Left cardiac atrium (tissue), 4 donors: ENCODE measurements around the gene SMARCE1. TPM values are rescaled to one million over a fixed set of nuclear protein-coding genes. Genes with fewer than 3 reads are reported as not detected.

Experiments
- ATAC-seq, 2 donors: fragments of 200-7000 bp; cut with Tn5 transposase; one replicate each; pipeline ENCODE4 v1.9.1; 2020; ENCODE audit warnings: mild to moderate bottlenecking in 2 of 2, moderate library complexity in 2 of 2
- DNase-seq: peaks from one replicate; pipeline ENCODE4 v3.0.0-alpha.2; 2020
- intact Hi-C, 2 donors: fragments of 100-400 bp; cut with DNase I; formaldehyde crosslinking; loops; one replicate each; pipeline versions ENCODE4 v1.14.1 to v1.15.1; 2022 to 2023
- total RNA-seq, 2 donors: library from RNA; stranded (reverse); fragmentation: NEBNext Ultra II Directional; extraction: Animal tissue kit (Norgen Biotek cat#: 25700); gene quantifications; one replicate each; pipeline ENCODE4 v1.2.1, GENCODE V29; 2021
- donor health status: DM: no; HTN: yes; CAD: no.
- donor health status: DM: no; HTN: yes; CAD: no; lungs with severe emphysema.
- donor health status: DM: yes; HTN: yes; CAD: no.
- donor health status: Dilated cardiomyopathy.

Gene SMARCE1
- total RNA-seq, 2 donors from 2014 or later: 62.2 to 68.9 TPM

DNA sequence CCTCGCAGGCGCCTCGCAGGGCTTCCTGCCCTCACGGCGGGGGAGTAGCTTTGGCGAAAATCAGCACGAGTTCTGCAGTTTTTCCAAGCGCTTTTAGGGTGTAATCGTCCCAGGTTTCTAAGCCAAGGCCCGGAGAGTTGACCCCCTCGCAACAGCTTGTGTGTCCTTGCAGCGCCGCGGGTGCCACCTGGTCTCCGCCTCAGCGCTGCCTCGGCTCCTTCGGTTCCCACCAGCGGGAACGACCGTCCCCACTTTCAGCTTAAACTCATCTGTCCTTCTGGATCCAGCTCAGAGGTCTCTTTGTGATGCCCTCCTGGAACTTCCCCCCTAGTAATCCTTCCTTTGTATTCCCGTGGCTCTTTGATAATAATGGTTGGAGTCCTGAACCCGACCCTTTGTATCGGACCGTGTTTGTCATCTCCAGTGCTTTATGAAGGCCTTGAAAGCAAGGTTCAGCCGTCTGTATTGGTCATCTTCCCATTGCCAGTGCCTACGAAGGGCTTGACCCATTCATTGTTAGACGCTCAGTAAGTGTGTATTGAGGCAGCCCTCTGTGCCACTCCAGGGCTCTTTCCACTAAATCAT is 858 bp upstream of the SMARCE1 start:
- ATAC-seq (peak; percentile 32 to 63), DNase-seq (no peak)
- intact Hi-C loops: no loop called here

DNA sequence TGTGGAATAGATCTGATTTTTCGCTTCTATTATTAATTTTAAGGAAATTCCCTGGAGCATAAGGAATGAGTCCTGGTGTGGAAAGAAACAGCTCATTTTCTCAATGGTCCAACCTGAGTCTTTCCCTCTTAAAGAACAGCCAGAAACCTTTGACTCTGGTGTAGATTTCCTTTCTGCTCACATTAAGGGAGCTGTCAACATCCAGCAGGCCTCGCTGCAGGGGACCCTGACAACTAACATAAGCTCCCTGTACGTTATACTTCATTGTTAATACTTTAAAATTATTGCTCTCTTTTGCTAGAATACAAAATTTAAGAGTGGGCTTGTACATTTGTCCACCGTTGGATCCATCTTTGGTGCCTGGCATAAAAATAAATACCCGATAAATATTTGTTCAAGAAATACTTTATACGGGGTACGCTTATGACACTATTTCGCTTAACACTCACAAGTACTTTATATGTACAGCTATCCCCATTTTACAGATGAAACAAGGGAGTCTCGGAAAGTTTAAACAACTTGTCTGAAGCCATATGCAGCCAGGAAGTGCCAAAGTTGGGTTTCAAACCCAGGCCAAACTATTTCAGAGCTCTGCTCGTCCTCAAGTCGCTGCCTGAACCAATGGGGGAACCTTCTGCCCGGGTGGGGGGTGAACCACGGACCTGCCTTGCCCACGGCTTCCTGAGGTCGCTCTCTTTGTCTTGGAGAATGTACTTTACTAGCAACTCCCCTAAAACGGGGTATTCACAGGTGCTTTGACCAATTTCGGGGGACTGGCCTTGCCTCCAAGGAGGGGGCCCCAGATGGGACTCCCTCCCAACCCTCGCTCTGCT is 611 bp downstream of the SMARCE1 start:
- no peak for DNase-seq
- intact Hi-C loops: no loop called here
- ATAC-seq: peak; percentile 67 to 75

DNA sequence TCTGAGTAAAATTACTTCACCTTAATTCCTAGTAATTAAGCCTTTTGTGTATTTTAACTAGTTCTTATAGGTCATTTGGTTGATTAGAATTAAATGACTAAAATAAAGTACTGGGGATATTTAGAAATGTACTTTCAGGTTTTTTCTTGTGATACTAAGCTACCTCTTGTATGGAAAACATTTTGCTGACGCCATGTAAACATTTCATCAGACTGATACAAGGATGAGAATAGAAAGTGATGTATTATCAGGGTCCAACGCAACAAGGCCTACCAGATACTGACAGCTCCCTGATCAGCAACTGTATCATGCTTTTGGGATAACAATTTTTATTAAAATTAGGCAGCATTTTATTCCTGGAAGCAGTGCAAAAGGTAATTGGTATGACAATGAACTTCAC is 1.7 kb downstream of the SMARCE1 start:
- intact Hi-C loops: no loop called here
- DNase-seq (no peak), ATAC-seq (no peak)

DNA sequence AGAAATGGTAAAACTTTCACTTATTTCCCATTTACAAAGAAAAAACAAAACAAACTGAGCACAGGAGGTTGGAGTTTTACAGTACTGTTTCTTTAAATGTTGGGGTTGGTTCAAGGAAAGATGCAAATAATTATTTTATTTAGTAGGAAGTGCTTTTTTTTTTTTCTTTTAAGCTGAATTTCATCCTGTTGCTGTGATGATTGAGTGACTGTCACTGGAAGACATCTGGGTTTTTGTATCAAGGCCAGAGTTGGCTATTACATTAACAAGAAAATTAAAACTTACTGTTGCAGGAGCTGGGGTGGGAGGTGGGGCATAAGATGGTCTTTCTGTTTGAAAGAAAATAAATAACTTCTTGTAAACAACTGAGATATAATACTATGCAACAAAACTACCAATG is 2.3 kb downstream of the SMARCE1 start:
- DNase-seq (no peak), ATAC-seq (no peak)
- intact Hi-C loops: no loop called here

DNA sequence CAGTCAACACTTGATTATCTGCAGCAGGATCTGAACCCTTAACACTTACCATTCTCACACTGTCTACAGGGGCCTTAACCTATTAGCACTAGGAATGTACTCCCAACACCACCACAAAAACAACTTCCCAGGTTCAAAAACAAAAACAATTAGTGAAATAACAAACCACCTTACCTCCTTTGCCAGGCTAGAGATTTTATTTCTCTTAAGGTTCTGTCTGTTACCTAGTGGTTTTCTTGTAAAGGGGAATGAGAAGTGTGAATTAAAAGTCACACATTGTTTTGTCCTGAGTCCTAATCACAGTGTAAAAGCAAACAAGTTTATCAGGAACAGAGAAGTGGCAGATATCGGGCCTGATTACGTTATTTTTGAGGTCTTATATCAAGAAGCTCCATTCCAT is 9.7 kb downstream of the SMARCE1 start:
- ATAC-seq (no peak), DNase-seq (no peak)
- intact Hi-C loops: no loop called here

DNA sequence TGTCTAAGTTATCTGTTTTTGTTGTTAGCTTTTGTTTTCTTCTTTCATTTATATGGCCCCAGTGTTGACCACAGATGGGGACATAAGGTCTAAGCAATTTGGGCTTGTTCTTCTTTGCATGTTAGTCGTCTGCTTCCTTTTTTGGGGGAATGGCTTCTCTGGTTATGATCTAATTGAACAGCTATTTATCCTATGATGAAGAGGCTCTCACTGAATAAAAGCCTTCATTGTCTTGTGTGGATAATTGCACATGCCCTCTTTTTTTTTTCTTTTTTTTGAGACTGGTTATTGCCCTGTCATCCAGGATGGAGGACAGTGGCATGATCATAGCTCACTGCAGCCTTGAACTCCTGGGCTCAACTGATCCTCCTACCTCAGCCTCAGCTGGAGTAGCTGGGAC is 13.7 kb downstream of the SMARCE1 start:
- ATAC-seq: no peak
- intact Hi-C loops: no loop called here
- DNase-seq: no peak

DNA sequence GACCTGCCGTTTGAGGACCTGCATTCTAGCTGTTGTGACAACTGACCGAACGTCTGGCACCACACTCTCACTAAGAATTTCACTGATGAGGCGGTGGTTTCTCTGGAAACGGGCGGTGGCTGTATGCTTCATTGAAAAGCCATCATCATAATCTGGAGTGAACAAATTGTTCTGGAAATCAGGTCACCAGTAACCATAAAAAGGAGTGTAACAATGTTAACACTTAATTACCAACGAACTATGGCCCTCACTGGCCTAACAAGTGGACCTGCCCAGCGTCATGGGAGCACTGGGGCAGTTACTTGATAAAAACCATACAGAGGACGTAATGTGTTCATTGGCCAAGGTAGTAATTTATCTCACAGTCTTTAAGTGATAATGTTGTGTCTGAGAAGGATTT is 15.4 kb downstream of the SMARCE1 start:
- ATAC-seq (no peak), DNase-seq (no peak)
- intact Hi-C loops: no loop called here

DNA sequence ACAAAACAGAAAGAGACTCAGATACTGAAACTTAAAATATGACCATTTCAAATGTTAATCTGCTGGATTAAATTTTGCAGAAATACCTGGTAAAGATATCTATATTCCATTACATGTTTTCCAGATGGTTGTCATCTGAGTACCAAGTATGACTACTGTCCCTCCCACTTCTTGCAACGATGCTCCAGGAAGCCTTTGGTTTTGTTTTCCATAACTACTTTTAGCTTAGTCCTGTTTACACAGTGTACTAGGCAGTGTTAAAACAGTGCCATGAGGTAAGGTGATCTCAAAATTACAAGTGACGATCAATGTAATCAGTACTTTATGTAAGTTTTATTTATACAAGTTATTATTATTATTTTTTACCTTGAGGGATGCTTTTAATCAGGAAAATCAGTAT is 17.8 kb downstream of the SMARCE1 start:
- intact Hi-C loops: loop anchor here in 1 of 2 donors (10.0 kb wide), 1 partner anchor 165 kb away; the partner anchor contains the start of gene KRT28
- DNase-seq: no peak
- ATAC-seq: no peak

DNA sequence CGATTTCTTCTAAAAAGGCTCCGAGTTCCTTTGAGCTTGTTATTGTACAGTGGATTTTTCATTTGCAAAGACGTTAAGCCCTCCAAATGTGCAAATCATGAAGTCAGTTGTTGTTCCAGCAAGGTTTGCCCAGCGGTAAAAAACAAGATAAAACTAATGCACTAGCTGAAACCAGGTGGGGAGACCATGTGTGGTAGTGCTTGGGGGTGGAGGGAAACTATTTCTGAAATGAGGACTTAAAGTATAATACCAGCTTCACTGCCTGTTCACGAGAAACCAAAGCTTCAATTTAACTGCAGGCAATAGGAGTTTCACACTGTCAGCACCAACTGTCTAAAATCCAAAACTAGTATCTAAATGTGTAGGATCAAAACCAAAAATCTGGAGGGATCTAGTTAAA is 22.3 kb downstream of the SMARCE1 start:
- ATAC-seq (no peak), DNase-seq (no peak)
- intact Hi-C loops: loop anchor here in 1 of 2 donors (10.0 kb wide), 1 partner anchor 169 kb away; the partner anchor contains the start of gene KRT28

DNA sequence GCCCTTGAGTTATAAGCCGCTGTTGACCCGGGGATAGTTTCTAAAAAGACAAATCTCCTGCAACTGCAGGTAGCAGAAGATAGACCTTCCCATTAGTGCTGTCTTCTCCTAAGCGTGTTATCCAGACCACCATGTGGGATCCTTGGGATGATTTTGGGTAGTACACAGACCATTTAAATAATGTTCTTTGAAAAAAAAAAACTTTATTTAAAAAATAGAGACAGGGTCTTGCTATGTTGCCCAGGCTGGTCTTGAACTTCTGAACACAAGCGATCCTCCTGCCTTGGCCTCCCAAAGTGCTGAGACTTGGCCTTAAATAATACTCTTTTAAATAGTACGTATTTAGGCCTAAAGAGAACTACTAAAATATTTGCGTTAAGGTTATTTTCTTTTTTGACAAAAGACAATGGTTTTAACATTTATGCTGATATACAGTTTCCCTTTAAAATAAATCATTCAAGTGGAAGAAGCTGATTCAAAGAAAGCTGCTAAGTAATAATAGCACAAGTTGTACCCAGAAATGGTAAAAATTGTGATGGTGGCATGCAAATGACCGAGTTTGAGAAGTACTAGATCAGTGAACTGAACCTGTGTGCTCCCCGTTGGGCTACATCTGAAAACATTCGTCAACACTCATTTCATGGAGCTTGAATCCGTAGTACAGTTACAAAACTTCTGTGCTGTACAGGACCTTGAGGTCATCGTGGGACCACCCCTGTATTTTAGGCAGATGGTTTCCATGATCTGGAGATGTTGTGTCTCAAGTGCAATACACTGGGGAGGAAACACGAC is 24.0 kb downstream of the SMARCE1 start:
- intact Hi-C loops: loop anchor here (5.0 to 10.0 kb wide), 2 partner anchors 169 to 171 kb away; partner anchors contain the start of gene KRT28 (in 1 of the 2)
- no peak for DNase-seq
- ATAC-seq: no peak

DNA sequence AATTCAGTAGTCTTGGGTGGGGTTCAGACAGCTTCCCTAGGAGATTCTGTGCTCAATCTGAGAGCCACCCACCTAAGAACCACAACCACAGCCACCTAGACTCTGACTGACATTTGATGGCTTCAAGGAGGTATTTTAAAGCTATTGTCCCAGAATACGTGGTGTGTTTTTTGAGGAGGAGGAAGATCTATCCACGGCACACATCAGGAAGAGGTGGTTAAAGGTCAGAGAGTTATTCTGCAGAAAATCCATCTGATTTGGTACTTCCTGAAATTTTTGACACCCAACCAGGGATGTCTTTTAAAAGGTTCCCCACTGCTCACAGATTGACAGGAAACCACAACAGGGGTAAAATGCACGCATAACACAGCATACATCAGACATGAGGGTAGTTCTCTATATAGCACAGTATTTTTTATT is 25.1 kb downstream of the SMARCE1 start:
- DNase-seq (no peak), ATAC-seq (no peak)
- intact Hi-C loops: loop anchor here (5.0 to 10.0 kb wide), 2 partner anchors 170 to 172 kb away; partner anchors contain the start of gene KRT28 (in 1 of the 2)

DNA sequence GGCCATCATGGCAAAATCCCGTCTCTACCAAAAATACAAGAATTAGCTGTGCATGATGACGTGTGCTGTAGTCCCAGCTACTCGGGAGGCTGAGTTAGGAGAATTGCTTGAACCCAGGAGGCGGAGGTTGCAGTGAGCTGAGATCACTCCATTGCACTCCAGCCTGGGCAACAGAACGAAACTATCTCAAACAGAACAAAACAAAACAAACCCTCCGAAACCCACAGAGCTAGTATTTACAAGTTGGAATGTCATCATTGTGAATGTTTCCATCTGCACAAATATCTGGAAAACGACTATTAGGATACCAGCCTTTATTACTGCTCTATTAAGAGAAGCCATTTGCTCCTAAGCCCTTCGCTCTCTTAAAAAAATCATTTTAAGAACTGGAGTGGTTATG is 26.0 kb downstream of the SMARCE1 start:
- DNase-seq (no peak), ATAC-seq (no peak)
- intact Hi-C loops: loop anchor here (5.0 to 10.0 kb wide), 2 partner anchors 171 to 173 kb away; partner anchors contain the start of gene KRT28 (in 1 of the 2)

DNA sequence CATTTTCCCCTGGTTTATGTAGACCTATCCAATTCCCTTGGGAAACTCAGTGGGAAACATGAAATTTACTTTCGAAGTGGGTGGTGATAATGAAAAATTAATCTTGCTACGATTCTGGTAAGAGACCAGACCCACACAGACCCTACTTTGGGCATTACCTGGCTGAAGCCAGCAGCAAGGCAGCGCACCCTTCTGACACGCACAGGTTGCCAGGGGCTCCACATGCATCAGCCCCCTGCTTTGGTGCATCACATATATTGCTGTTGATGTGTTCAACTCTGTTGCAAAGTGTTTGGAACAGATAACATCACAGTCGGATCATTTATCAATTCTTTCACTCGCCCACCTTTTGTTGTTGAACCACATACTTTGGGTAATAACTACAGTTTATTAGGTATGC is 26.6 kb downstream of the SMARCE1 start:
- intact Hi-C loops: loop anchor here (5.0 to 10.0 kb wide), 2 partner anchors 171 to 174 kb away; partner anchors contain the start of gene KRT28 (in 1 of the 2)
- ATAC-seq (no peak), DNase-seq (no peak)

DNA sequence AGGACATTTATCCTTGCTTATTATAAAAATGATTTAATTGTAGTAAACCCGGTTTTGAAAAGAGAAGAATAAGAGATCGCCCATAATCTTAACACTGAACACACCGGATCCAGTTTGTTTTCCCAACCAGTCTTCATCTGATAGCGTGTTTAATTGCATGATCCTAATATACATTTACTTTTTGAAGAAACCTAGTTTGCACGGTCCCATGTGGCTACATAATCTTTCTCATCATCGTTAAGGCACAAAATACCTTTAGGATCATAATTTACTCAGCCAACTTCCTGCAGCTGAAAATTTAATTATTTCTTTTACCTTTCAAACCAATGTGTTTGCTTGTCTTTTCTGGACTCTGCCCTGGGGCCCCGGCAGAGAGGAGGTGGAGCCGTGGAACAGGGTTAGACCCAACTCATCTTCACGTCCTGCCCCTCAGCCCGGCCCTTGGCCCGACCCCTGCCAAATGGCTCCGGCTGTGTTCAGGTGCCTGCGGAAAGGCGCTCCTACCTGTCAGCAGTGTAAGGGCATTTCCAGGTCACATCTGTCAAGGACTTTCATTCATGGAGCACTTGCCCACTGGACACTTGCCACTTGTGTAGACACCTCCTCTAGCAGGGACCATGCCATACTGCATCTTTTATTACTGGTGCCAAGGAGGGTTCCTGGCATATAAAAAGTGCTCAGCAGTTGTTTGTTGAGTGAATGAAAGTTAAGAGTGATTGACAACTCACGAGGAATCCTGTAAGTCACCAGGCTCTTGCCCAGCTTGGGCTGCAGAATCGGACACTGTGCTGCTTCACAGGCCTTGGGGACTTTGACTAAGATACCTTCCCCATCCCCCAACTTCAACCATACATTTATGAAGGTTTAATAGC is 28.6 kb downstream of the SMARCE1 start:
- intact Hi-C loops: no loop called here
- ATAC-seq: no peak
- no peak for DNase-seq

DNA sequence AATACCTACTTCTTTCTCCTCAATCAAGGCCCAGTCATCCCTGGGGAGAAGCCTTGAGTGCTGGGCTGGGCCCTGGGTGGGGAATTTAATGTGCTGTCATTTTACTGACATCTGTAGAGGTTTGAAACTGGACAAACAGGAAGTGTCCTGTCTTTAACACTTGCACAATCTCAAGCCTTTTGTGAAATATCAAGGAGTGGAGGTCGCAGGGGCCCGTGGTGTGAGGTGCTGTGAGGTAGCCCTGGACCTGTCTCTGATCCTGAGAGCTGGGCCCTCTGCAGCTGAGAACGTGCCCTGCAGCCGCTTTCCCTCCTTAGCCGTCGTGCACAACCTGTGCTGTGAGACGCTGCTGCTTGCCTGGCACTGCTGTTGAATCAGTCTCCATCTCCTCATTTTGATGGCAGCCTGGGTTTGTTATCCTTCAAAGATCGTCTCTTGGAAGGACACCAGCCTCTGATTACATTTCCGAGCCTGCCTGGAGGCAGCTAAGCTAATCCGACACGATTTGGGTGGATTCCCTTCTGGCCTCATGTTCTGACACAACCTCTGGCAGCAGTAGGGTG is 29.9 kb downstream of the SMARCE1 start:
- ATAC-seq (no peak), DNase-seq (no peak)
- intact Hi-C loops: no loop called here

DNA sequence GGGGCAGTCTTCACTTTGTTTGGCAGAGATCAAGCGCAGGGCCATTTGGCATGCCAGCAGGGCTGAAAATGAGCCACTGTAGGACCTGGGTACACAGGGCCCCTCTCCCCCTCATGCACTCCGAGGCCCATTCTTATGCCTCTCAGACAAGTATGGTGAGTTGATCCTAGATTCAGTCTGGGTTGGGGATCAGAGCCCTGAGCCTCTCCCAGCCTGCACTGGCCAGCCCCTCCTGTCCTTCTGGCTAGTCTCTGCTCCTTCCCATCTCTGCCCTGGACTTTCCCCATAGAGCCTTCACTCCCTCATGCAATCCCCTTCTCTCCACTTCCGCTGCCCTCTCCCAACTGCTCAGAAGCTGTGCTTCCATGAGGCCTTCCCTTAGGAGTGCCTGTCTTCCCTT is 31.0 kb downstream of the SMARCE1 start:
- ATAC-seq: no peak
- intact Hi-C loops: no loop called here
- DNase-seq: no peak

DNA sequence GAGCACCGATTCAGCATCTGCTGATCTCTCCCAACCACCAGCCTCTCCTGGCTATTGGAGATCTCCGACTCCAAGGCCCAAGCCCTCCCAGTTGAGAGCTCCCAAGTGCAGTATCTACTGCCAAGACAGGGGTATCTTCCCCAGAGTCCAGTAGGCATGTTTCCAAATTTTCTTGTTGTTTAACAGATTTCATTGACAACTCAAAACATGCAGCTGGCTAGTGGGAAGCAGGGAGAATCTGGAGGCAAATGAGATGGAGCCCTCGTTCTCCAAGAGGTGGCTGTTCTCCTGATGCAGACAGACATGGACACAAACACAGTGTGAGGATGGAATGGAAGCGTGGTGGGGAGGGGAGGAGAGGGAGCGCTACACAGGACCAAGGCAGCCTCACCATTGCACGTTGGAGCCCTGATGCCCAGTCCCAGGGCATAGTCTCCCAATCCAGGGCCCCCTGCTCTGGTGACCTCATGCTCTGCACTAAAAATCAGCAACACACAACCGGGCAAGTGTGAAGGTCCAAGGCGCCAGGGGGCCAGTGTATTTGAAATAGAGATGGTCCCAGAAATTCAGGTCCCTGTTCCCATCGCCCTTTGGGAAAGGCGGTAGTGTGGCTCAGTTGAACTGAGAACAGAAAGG is 31.7 kb downstream of the SMARCE1 start:
- intact Hi-C loops: no loop called here
- ATAC-seq (peak in 1 of 2 donors; percentile 56), DNase-seq (no peak)
